Hepatocyte (in vitro differentiated cells): ENCODE measurements around the gene CDC14B. TPM values are rescaled to one million over a fixed set of nuclear protein-coding genes. Genes with fewer than 3 reads are reported as not detected.

Experiments
- DNase-seq: peaks from one replicate; pipeline ENCODE4 v3.0.0-alpha.2; 2016; ENCODE audit warnings: low spot score
- H2AFZ ChIP-seq: fragments of 200-600 bp; sonication (generic); 2 replicates; pipeline ENCODE4 v1.6.0; 2016; ENCODE audit warnings: antibody characterized with exemption, mild to moderate bottlenecking
- H3K27ac ChIP-seq: fragments of 200-600 bp; sonication (generic); 2 replicates; pipeline ENCODE4 v1.5.1; 2016; ENCODE audit warnings: mild to moderate bottlenecking
- H3K27me3 ChIP-seq: fragments of 200-600 bp; sonication (generic); 2 replicates; pipeline ENCODE4 v1.6.1; 2016
- H3K36me3 ChIP-seq: fragments of 200-600 bp; sonication (generic); replicated peaks from 2 replicates; pipeline ENCODE4 v1.5.1; 2016; ENCODE audit warnings: low read depth; ENCODE audit not compliant: insufficient read depth
- H3K4me1 ChIP-seq: fragments of 200-600 bp; sonication (generic); 2 replicates; pipeline ENCODE4 v1.5.1; 2016; ENCODE audit warnings: mild to moderate bottlenecking, moderate library complexity; ENCODE audit not compliant: insufficient read depth
- H3K4me2 ChIP-seq: fragments of 200-600 bp; sonication (generic); 2 replicates; pipeline ENCODE4 v1.6.0; 2016
- H3K4me3 ChIP-seq: fragments of 200-600 bp; sonication (generic); 2 replicates; pipeline ENCODE4 v1.5.1; 2016; ENCODE audit warnings: mild to moderate bottlenecking
- H3K79me2 ChIP-seq: fragments of 200-600 bp; sonication (generic); 2 replicates; pipeline ENCODE4 v1.6.0; 2017; ENCODE audit warnings: mild to moderate bottlenecking
- H3K9me2 ChIP-seq: fragments of 200-600 bp; sonication (generic); replicated peaks from 2 replicates; pipeline ENCODE4 v1.6.0; 2017; ENCODE audit warnings: mild to moderate bottlenecking; ENCODE audit not compliant: insufficient read depth
- H3K9me3 ChIP-seq: fragments of 200-600 bp; sonication (generic); 2 replicates; pipeline ENCODE4 v1.5.1; 2016; ENCODE audit warnings: low read depth, mild to moderate bottlenecking
- H4K20me1 ChIP-seq: fragments of 200-600 bp; sonication (generic); 2 replicates; pipeline ENCODE4 v1.6.0; 2016; ENCODE audit warnings: mild to moderate bottlenecking; ENCODE audit not compliant: insufficient read depth, poor library complexity, severe bottlenecking
- CTCF ChIP-seq: fragments of 200-600 bp; sonication (generic); IDR thresholded peaks from 2 replicates; pipeline ENCODE4 v1.5.1; 2016; ENCODE audit warnings: antibody characterized with exemption, mild to moderate bottlenecking; ENCODE audit not compliant: poor library complexity
- EZH2 ChIP-seq: fragments of 200-600 bp; sonication (generic); IDR thresholded peaks from 2 replicates; pipeline ENCODE4 v1.6.1; 2016; ENCODE audit warnings: antibody characterized with exemption, mild to moderate bottlenecking, borderline replicate concordance
- EZH2phosphoT487 ChIP-seq: fragments of 200-600 bp; sonication (generic); IDR thresholded peaks from one replicate; pipeline ENCODE4 v1.6.1; 2018; ENCODE audit warnings: antibody characterized with exemption, mild to moderate bottlenecking, low read depth, moderate library complexity; ENCODE audit not compliant: unreplicated experiment, severe bottlenecking
- WGBS: methylation state at CpG from one replicate; pipeline ENCODE4 v1.1.6; 2016; ENCODE audit warnings: low lambda C conversion rate; ENCODE audit errors: missing lambda C conversion rate; 5-methylcytosine and 5-hydroxymethylcytosine counted together
- polyA plus RNA-seq: library from polyadenylated mRNA; unstranded; fragments of >200 nt; fragmentation: Nextera tagmentation; extraction: Ambion mirVana; gene quantifications from 2 replicates; pipeline ENCODE4 v1.2.1, GENCODE V29; 2016
- total RNA-seq: library from RNA; depleted of rRNA; stranded (reverse); fragments of >200 nt; gene quantifications from 2 replicates; pipeline ENCODE4 v1.2.3, GENCODE V29; 2014

Gene CDC14B
- total and polyA plus RNA-seq, 2 experiments from 2014 or later: 15.1 to 33.4 TPM

- no peaks in the 10 kb centered on the region for H3K9me2 ChIP-seq
- H3K4me2 ChIP-seq: peak overlapping the region; percentile 91
- peaks cover 26% of the 10 kb centered on the region for H3K79me2 ChIP-seq
- H3K27me3 ChIP-seq: no peaks in the 10 kb centered on the region
- no peaks in the 10 kb centered on the region for H3K36me3 ChIP-seq
- peaks cover 4% of the 10 kb centered on the region for H4K20me1 ChIP-seq
- H3K9me3 ChIP-seq: no peaks in the 10 kb centered on the region
- peak overlapping the region; percentile 88 for H3K27ac ChIP-seq
- H2AFZ ChIP-seq: peak overlapping the region; percentile 18
- 2% methylated on average over 60 of the region's 63 CpGs for WGBS
- TF ChIP-seq EZH2phosphoT487 (no peak), CTCF (no peak), EZH2 (no peak)
- H3K4me3 ChIP-seq: peak overlapping the region; percentile 71
- DNase-seq: peak; percentile 57
- no peaks in the 10 kb centered on the region for H3K4me1 ChIP-seq
Observed at GRCh38 chr9:96450613-96451528, 168.8 kb downstream of the CDC14B start.

Other genes starting within 250 kb of the CDC14B start
- gene SLC35D2, start 236.1 kb downstream of the CDC14B start, total RNA-seq: 77.7 and 89.7 TPM in 2 replicates
- gene SLC35D2, start 236.1 kb downstream of the CDC14B start, polyA plus RNA-seq: 68.0 and 87.5 TPM in 2 replicates
- gene ZNF367, start 201.5 kb downstream of the CDC14B start, total RNA-seq: 3.3 and 3.6 TPM in 2 replicates
- 0.98 and 2.2 TPM in 2 replicates for gene ZNF367, start 201.5 kb downstream of the CDC14B start, polyA plus RNA-seq
- 12.9 and 13.1 TPM in 2 replicates for gene HABP4, start 169.7 kb downstream of the CDC14B start, total RNA-seq
- 18.0 and 24.8 TPM in 2 replicates for gene HABP4, start 169.7 kb downstream of the CDC14B start, polyA plus RNA-seq
- gene PRXL2C, start 35.5 kb upstream of the CDC14B start, total RNA-seq: 11.0 and 11.4 TPM in 2 replicates
- gene PRXL2C, start 35.5 kb upstream of the CDC14B start, polyA plus RNA-seq: 8.8 and 11.6 TPM in 2 replicates
- 9.9 and 11.9 TPM in 2 replicates for gene ZNF510, start 158.2 kb upstream of the CDC14B start, total RNA-seq
- 2.2 and 3.5 TPM in 2 replicates for gene ZNF510, start 158.2 kb upstream of the CDC14B start, polyA plus RNA-seq
- 7.0 and 10.7 TPM in 2 replicates for gene ZNF782, start 234.7 kb upstream of the CDC14B start, total RNA-seq
- 3.5 and 4.0 TPM in 2 replicates for gene ZNF782, start 234.7 kb upstream of the CDC14B start, polyA plus RNA-seq